Activated naive CD8-positive, alpha-beta T cell treated with anti-CD3 and anti-CD28 coated beads, Interleukin-2, amount 50 U/mL, for 24 hours (primary cell): Measurements from ENCODE around the gene SSBP2.
"Not testable (repeated sequence)": the region's sequence is repeated elsewhere in the genome, so short reads cannot be mapped to it uniquely, and the experiment has no call there.

Source experiments
- ATAC-seq: fragments of 150-1000 bp; cut with Tn5 transposase; one replicate; pipeline ENCODE4 v1.10.0; 2021
- DNase-seq: peaks from one replicate; pipeline ENCODE4 v3.0.0; 2021
- H3K27ac Mint-ChIP-seq: one replicate; pipeline ENCODE4 v1.8.0; 2021; ENCODE audit warnings: mild to moderate bottlenecking, mixed read lengths
- H3K27me3 Mint-ChIP-seq: one replicate; pipeline ENCODE4 v1.8.0; 2021; ENCODE audit warnings: mixed read lengths
- H3K36me3 Mint-ChIP-seq: one replicate; pipeline ENCODE4 v1.8.0; 2021; ENCODE audit warnings: low read depth, mixed read lengths
- H3K4me1 Mint-ChIP-seq: one replicate; pipeline ENCODE4 v1.8.0; 2021; ENCODE audit warnings: mixed read lengths
- H3K4me3 Mint-ChIP-seq: one replicate; pipeline ENCODE4 v1.8.0; 2021; ENCODE audit warnings: mild to moderate bottlenecking, moderate library complexity, mixed read lengths
- H3K9me3 Mint-ChIP-seq: one replicate; pipeline ENCODE4 v1.8.0; 2021; ENCODE audit warnings: mixed read lengths

SSBP2 gene

DNA sequence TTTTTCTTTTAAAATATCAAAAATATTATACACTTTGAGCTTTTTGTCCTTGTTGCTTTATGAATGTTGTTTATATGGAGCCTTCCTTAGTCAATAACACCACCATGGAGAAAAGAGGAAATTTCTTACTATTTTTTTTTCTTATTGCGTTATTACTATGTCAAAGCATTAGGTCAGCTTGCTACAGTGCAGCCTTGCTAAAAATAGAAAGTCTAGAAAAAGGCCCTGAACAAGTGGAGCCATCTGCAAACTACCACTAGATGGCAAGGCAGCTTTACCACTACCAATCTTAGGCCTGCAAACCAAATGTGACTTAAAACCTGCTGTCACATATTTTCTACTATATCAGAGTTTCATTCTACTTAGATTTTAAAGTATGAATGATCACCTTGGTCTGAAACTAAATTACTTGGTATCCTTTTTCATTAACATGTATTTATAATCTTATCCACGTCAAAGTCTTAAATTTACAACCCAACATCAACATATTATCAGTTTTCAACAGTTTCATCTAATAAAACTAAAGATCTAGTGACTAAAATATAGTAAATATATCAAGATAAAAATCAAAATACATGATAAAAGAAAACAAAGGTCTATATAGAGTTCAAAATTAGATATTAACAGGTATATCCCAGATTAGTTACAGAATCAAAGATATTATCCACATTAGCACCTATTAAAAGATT is 243.9 kb downstream of the SSBP2 start:
- Mint-ChIP-seq H3K36me3 (peaks cover 3% of the 10 kb centered on the region), H3K4me1 (peaks cover 2% of the 10 kb centered on the region), H3K9me3 (no peaks in the 10 kb centered on the region), H3K4me3 (no peak overlapping the region), H3K27ac (no peak overlapping the region), H3K27me3 (no peaks in the 10 kb centered on the region)
- DNase-seq = peak; percentile 14
- ATAC-seq = peak; percentile 94

DNA sequence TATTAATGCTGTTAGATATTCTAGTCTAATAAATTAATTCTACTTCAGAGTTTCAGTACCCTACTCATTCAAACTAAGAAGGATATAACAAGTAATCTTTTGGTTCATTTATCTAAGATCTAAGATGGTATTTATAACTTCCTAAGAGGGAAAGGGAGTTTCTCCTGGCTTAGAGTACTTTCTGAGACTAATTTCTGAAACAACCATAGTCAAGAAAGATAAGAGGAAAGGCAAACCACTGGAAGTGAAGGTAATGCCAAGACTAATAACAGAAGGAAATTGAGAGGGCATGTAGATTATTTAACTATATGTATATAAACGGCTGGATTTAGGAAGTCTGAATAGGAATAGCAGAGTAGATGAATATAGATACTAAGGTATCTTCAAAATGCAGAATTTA is 244.5 kb downstream of the SSBP2 start:
- Mint-ChIP-seq H3K27me3 (no peaks in the 10 kb centered on the region), H3K9me3 (no peaks in the 10 kb centered on the region), H3K4me1 (peaks cover 2% of the 10 kb centered on the region), H3K27ac (no peak overlapping the region), H3K36me3 (peaks cover 3% of the 10 kb centered on the region), H3K4me3 (no peak overlapping the region)
- no peak for ATAC-seq
- no peak for DNase-seq

- H3K9me3 Mint-ChIP-seq = no peaks in the 10 kb centered on the region
- peaks cover 3% of the 10 kb centered on the region for H3K36me3 Mint-ChIP-seq
- ATAC-seq = no peak
- no peak overlapping the region for H3K4me3 Mint-ChIP-seq
- no peaks in the 10 kb centered on the region for H3K27me3 Mint-ChIP-seq
- DNase-seq = no peak
- H3K4me1 Mint-ChIP-seq = peaks cover 2% of the 10 kb centered on the region
- H3K27ac Mint-ChIP-seq = no peak overlapping the region
Observed at GRCh38 chr5:81505672-81506071, 245.2 kb downstream of the SSBP2 start.

DNA sequence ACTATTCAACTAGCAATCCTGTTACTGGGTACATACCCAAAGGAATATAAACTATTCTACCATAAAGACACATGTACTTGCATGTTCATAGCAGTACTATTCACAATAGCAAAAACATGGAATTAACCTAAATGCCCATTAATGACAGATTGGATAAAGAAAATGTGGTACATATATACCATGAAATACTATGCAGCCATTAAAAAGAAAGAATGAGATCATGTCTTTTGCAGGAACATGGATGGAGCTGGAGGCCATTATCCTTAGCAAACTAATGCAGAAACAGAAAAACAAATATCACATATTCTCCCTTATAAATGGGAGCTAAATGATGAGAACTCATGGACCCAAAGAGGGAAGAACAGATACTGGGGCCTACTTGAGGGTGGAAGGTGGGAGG is 247.3 kb downstream of the SSBP2 start:
- not testable (repeated sequence) for DNase-seq, H3K27me3 Mint-ChIP-seq, H3K9me3 Mint-ChIP-seq, H3K36me3 Mint-ChIP-seq, H3K4me3 Mint-ChIP-seq, H3K27ac Mint-ChIP-seq, ATAC-seq, H3K4me1 Mint-ChIP-seq

GRCh38 chr5:81495286-81495685 is 255.6 kb downstream of the SSBP2 start:
- no peak for DNase-seq
- H3K36me3 Mint-ChIP-seq = no peaks in the 10 kb centered on the region
- H3K27me3 Mint-ChIP-seq = no peaks in the 10 kb centered on the region
- H3K27ac Mint-ChIP-seq = no peak overlapping the region
- no peak for ATAC-seq
- H3K9me3 Mint-ChIP-seq = no peaks in the 10 kb centered on the region
- H3K4me3 Mint-ChIP-seq = no peak overlapping the region
- no peaks in the 10 kb centered on the region for H3K4me1 Mint-ChIP-seq

GRCh38 chr5:81488862-81489261 is 262.0 kb downstream of the SSBP2 start:
- Mint-ChIP-seq H3K27ac (no peak overlapping the region), H3K4me1 (no peaks in the 10 kb centered on the region), H3K4me3 (no peak overlapping the region), H3K9me3 (no peaks in the 10 kb centered on the region), H3K36me3 (no peaks in the 10 kb centered on the region), H3K27me3 (no peaks in the 10 kb centered on the region)
- DNase-seq (no peak), ATAC-seq (no peak)

- H3K27ac Mint-ChIP-seq = no peak overlapping the region
- no peak for ATAC-seq
- no peak overlapping the region for H3K4me3 Mint-ChIP-seq
- H3K4me1 Mint-ChIP-seq = no peaks in the 10 kb centered on the region
- no peaks in the 10 kb centered on the region for H3K27me3 Mint-ChIP-seq
- H3K9me3 Mint-ChIP-seq = no peaks in the 10 kb centered on the region
- no peak for DNase-seq
- H3K36me3 Mint-ChIP-seq = no peaks in the 10 kb centered on the region
Observed at GRCh38 chr5:81486711-81487110, 264.2 kb downstream of the SSBP2 start.

GRCh38 chr5:81482595-81482994 is 268.3 kb downstream of the SSBP2 start:
- H3K27ac Mint-ChIP-seq = no peak overlapping the region
- H3K27me3 Mint-ChIP-seq = no peaks in the 10 kb centered on the region
- H3K4me1 Mint-ChIP-seq = no peaks in the 10 kb centered on the region
- H3K9me3 Mint-ChIP-seq = no peaks in the 10 kb centered on the region
- ATAC-seq = no peak
- no peak for DNase-seq
- H3K4me3 Mint-ChIP-seq = no peak overlapping the region
- no peaks in the 10 kb centered on the region for H3K36me3 Mint-ChIP-seq

DNA sequence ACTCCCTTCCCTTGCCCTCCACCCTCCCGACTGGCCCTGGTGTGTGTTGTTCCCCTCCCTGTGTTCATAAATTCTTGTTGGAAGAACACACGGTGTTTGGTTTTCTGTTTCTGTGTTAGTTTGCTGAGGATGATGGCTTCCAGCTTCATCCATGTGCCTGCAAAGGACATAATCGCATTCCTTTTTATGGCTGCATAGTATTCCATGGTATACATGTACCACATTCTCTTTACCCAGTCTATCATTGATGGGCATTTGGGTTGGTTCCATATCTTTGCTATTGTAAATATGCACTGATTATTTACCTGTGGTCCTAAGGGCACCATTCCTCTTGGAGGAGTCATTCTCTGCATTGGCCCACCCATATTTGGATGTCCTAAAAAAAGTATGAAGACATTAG is 277.5 kb downstream of the SSBP2 start:
- not testable (repeated sequence) for H3K4me3 Mint-ChIP-seq, DNase-seq, H3K27me3 Mint-ChIP-seq, ATAC-seq, H3K36me3 Mint-ChIP-seq, H3K9me3 Mint-ChIP-seq, H3K4me1 Mint-ChIP-seq, H3K27ac Mint-ChIP-seq

DNA sequence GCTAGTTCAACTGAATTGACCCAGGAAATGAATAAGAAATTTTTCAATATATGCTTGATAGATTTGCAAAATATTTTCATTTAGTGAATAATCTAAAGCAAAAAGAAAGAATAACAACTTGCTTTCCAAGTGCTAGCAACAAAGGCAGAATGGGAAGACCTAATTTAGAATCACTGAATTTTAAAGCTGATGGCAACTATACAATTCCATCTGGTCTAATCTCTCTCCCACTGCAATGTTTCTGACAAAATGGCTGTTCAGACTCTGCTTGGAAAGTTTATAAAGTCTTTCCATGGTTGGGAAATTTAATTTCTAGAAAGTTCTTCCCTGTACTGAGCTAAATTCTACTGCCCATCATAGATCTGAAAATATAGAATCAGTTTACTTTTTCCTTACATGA is 281.2 kb downstream of the SSBP2 start:
- H3K27ac Mint-ChIP-seq = no peak overlapping the region
- H3K9me3 Mint-ChIP-seq = peaks cover 4% of the 10 kb centered on the region
- peaks cover 8% of the 10 kb centered on the region for H3K36me3 Mint-ChIP-seq
- ATAC-seq = no peak
- H3K4me3 Mint-ChIP-seq = no peak overlapping the region
- no peak for DNase-seq
- H3K27me3 Mint-ChIP-seq = no peaks in the 10 kb centered on the region
- H3K4me1 Mint-ChIP-seq = no peaks in the 10 kb centered on the region

GRCh38 chr5:81450940-81451339 is 300.0 kb downstream of the SSBP2 start:
- ATAC-seq = no peak
- H3K4me3 Mint-ChIP-seq = no peak overlapping the region
- H3K27ac Mint-ChIP-seq = no peak overlapping the region
- no peaks in the 10 kb centered on the region for H3K9me3 Mint-ChIP-seq
- H3K36me3 Mint-ChIP-seq = peaks cover 11% of the 10 kb centered on the region
- H3K27me3 Mint-ChIP-seq = no peaks in the 10 kb centered on the region
- H3K4me1 Mint-ChIP-seq = no peaks in the 10 kb centered on the region
- no peak for DNase-seq

DNA sequence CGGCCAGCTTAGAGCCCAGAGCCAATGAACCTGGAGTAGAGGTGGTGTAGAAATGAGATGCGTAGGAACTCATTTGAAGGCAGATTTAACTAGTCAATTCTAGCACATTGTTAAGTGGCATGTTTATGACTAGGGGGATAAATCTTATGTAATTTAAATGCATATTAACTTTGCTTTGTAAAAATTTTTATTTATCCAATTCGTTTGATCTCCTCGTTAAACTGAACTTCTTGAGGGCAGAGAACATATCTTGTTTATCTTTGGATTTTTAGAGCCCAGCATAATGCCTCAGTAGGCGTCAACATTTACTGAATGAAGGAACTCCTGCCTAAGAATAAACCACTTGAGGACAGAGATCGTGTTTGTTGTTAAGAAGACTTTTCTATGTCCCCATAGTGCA is 315.9 kb downstream of the SSBP2 start:
- no peak for ATAC-seq
- Mint-ChIP-seq H3K4me3 (no peak overlapping the region), H3K27ac (no peak overlapping the region), H3K4me1 (no peaks in the 10 kb centered on the region), H3K27me3 (no peaks in the 10 kb centered on the region), H3K9me3 (no peaks in the 10 kb centered on the region), H3K36me3 (no peaks in the 10 kb centered on the region)
- DNase-seq = no peak

DNA sequence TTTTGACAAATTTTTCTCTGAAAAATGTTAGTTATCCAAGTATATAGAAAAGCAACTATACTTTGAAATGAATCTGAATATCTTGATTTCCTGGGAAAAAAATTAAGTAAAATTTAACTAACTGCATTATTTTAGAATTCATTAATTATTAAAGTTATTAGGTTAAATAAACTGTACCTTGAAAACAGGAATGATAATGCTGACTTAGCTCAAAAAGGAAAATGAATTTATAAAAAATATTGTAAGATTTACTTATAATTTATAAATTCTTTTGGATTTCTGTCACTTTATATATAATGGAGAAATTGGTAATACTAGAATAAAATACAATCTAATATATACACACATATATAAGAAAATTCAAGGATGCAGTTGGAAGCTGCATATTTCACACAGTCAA is 320.9 kb downstream of the SSBP2 start:
- Mint-ChIP-seq H3K27me3 (no peaks in the 10 kb centered on the region), H3K36me3 (no peaks in the 10 kb centered on the region), H3K9me3 (no peaks in the 10 kb centered on the region), H3K4me1 (peaks cover 20% of the 10 kb centered on the region), H3K4me3 (no peak overlapping the region), H3K27ac (no peak overlapping the region)
- ATAC-seq (no peak), DNase-seq (no peak)

DNA sequence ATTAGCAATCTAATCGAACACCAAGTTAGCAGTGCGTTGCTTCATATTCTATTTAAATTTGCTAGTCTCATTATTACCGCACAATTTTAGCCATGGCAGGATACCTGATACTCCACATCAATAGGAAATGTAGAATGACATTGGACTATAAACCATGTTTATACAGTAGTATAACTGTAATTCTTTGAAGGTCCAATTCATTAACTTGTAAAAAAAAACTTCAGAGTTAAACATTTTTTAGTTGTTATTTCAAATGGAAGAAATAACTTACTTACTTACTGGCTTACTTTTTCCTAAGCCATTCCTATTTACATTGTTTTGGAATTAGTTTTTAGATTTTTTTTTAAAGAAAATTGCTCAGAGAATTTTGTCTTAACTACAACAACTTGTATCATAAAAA is 321.5 kb downstream of the SSBP2 start:
- Mint-ChIP-seq H3K36me3 (no peaks in the 10 kb centered on the region), H3K4me1 (peaks cover 20% of the 10 kb centered on the region), H3K9me3 (no peaks in the 10 kb centered on the region), H3K4me3 (no peak overlapping the region), H3K27me3 (no peaks in the 10 kb centered on the region), H3K27ac (no peak overlapping the region)
- ATAC-seq = no peak
- no peak for DNase-seq

- Mint-ChIP-seq H3K9me3 (no peaks in the 10 kb centered on the region), H3K36me3 (no peaks in the 10 kb centered on the region), H3K4me1 (peaks cover 20% of the 10 kb centered on the region), H3K27me3 (no peaks in the 10 kb centered on the region), H3K4me3 (no peak overlapping the region), H3K27ac (no peak overlapping the region)
- DNase-seq (no peak), ATAC-seq (no peak)
Observed at GRCh38 chr5:81428861-81429260, 322.0 kb downstream of the SSBP2 start.

GRCh38 chr5:81428446-81428845 is 322.5 kb downstream of the SSBP2 start:
- no peak overlapping the region for H3K27ac Mint-ChIP-seq
- H3K36me3 Mint-ChIP-seq = no peaks in the 10 kb centered on the region
- H3K9me3 Mint-ChIP-seq = no peaks in the 10 kb centered on the region
- ATAC-seq (no peak), DNase-seq (no peak)
- no peak overlapping the region for H3K4me3 Mint-ChIP-seq
- H3K4me1 Mint-ChIP-seq = peaks cover 20% of the 10 kb centered on the region
- H3K27me3 Mint-ChIP-seq = no peaks in the 10 kb centered on the region
